Mesenchymal stem cell (in vitro differentiated cells and primary cell): Measurements from ENCODE around the gene PARVB.

ENCODE experiments used
- DNase-seq: peaks from one replicate; pipeline ENCODE4 v3.0.0-alpha.2; 2013
- H2AFZ ChIP-seq: one replicate; pipeline ENCODE4 v1.6.1; 2013; ENCODE audit warnings: low read depth, mild to moderate bottlenecking, control low read depth, inconsistent platforms, low read length, moderate library complexity
- H2AK5ac ChIP-seq: 2 replicates; pipeline ENCODE4 v1.6.1; 2013; ENCODE audit warnings: low read length, moderate library complexity, mild to moderate bottlenecking, inconsistent platforms; ENCODE audit not compliant: severe bottlenecking
- H2BK120ac ChIP-seq: one replicate; pipeline ENCODE4 v1.6.1; 2013; ENCODE audit warnings: low read depth, mild to moderate bottlenecking, inconsistent platforms, low read length, moderate library complexity
- H2BK12ac ChIP-seq, 2 experiments: one replicate each; pipeline ENCODE4 v1.6.1; 2013; ENCODE audit warnings: inconsistent platforms in 2 of 2, low read length in 2 of 2, mild to moderate bottlenecking in 2 of 2, moderate library complexity in 2 of 2, control low read depth in 1 of 2
- H2BK15ac ChIP-seq: one replicate; pipeline ENCODE4 v1.6.1; 2013; ENCODE audit warnings: mild to moderate bottlenecking, low read depth, inconsistent platforms; ENCODE audit not compliant: poor library complexity, severe bottlenecking
- H2BK5ac ChIP-seq: 2 replicates; pipeline ENCODE4 v1.6.1; 2013; ENCODE audit warnings: low read depth, mild to moderate bottlenecking, low read length, control low read depth, inconsistent platforms; ENCODE audit not compliant: poor library complexity, severe bottlenecking
- H3K14ac ChIP-seq, 2 experiments: one replicate each; pipeline ENCODE4 v1.6.1; 2013; ENCODE audit warnings: inconsistent platforms in 2 of 2, low read length in 2 of 2, control low read depth in 1 of 2, mild to moderate bottlenecking in 1 of 2, moderate library complexity in 1 of 2
- H3K18ac ChIP-seq, 2 experiments: one replicate each; pipeline ENCODE4 v1.6.1; 2013; ENCODE audit warnings: inconsistent platforms in 2 of 2, low read length in 2 of 2, control low read depth in 1 of 2, low read depth in 1 of 2, mild to moderate bottlenecking in 1 of 2
- H3K23ac ChIP-seq, 2 experiments: one replicate each; pipeline ENCODE4 v1.6.1; 2013; ENCODE audit warnings: inconsistent platforms in 2 of 2, low read length in 2 of 2, mild to moderate bottlenecking in 2 of 2, moderate library complexity in 2 of 2, control low read depth in 1 of 2
- H3K27ac ChIP-seq: 2 replicates; pipeline ENCODE4 v1.5.1; 2013; ENCODE audit warnings: mild to moderate bottlenecking, moderate library complexity, low read length, control low read depth, inconsistent platforms; ENCODE audit not compliant: poor library complexity, severe bottlenecking
- H3K27me3 ChIP-seq, 2 experiments: 2 replicates each; pipeline versions ENCODE4 v1.6.1 to v1.7.0; 2013; ENCODE audit warnings: low read length in 2 of 2, mild to moderate bottlenecking in 2 of 2, moderate library complexity in 2 of 2, control low read depth in 1 of 2, inconsistent platforms in 1 of 2; ENCODE audit not compliant: control insufficient read depth in 1 of 2, insufficient read depth in 1 of 2
- H3K36me3 ChIP-seq, 2 experiments: 2 replicates each; pipeline versions ENCODE4 v1.6.1 to v1.7.0; 2013; ENCODE audit warnings: low read length in 2 of 2, control low read depth in 1 of 2, inconsistent platforms in 1 of 2, low read depth in 1 of 2, mild to moderate bottlenecking in 1 of 2; ENCODE audit not compliant: insufficient read depth in 2 of 2, control insufficient read depth in 1 of 2
- H3K4ac ChIP-seq, 2 experiments: one replicate each; pipeline ENCODE4 v1.6.1; 2013; ENCODE audit warnings: inconsistent platforms in 2 of 2, low read length in 2 of 2, mild to moderate bottlenecking in 2 of 2, moderate library complexity in 2 of 2, control low read depth in 1 of 2, low read depth in 1 of 2
- H3K4me1 ChIP-seq: 2 replicates; pipeline ENCODE4 v1.6.1; 2013; ENCODE audit warnings: low read depth, low read length, control low read depth; ENCODE audit not compliant: control insufficient read depth, insufficient read depth
- H3K4me2 ChIP-seq: 2 replicates; pipeline ENCODE4 v1.6.1; 2013; ENCODE audit warnings: low read length, mild to moderate bottlenecking, inconsistent platforms; ENCODE audit not compliant: poor library complexity, severe bottlenecking
- H3K4me3 ChIP-seq, 2 experiments: 2 replicates each; pipeline versions ENCODE4 v1.5.1 to v1.7.0; 2013; ENCODE audit warnings: low read length in 2 of 2, mild to moderate bottlenecking in 2 of 2, control low read depth in 1 of 2, low read depth in 1 of 2; ENCODE audit not compliant: insufficient read depth in 1 of 2
- H3K79me1 ChIP-seq: replicated peaks from 2 replicates; pipeline ENCODE4 v1.6.1; 2013; ENCODE audit warnings: mild to moderate bottlenecking, control low read depth, low read length, inconsistent platforms; ENCODE audit not compliant: poor library complexity, severe bottlenecking
- H3K9ac ChIP-seq: 2 replicates; pipeline ENCODE4 v1.7.0; 2013; ENCODE audit warnings: mild to moderate bottlenecking, low read length, moderate library complexity
- H3K9me3 ChIP-seq: 2 replicates; pipeline ENCODE4 v1.7.0; 2013; ENCODE audit warnings: mild to moderate bottlenecking, low read length; ENCODE audit not compliant: control insufficient read depth
- H4K8ac ChIP-seq: one replicate; pipeline ENCODE4 v1.6.1; 2013; ENCODE audit warnings: inconsistent platforms, mild to moderate bottlenecking, low read length, moderate library complexity
- H4K91ac ChIP-seq: one replicate; pipeline ENCODE4 v1.6.1; 2013; ENCODE audit warnings: mild to moderate bottlenecking, low read length, inconsistent platforms
- WGBS: methylation state at CpG from one replicate; pipeline ENCODE4 v1.1.7; 2013; ENCODE audit warnings: mixed read lengths; 5-methylcytosine and 5-hydroxymethylcytosine counted together

The PARVB gene

GRCh38 chr22:44076825-44077224 lies 52.7 kb downstream of the PARVB start:
- H4K91ac ChIP-seq = no peak overlapping the region
- H2AK5ac ChIP-seq = no peak overlapping the region
- no peaks in the 10 kb centered on the region for H3K9me3 ChIP-seq
- no peak overlapping the region for H3K4me2 ChIP-seq
- 95% methylated on average over 8 of the region's 8 CpGs for WGBS
- no peak overlapping the region for H2BK15ac ChIP-seq
- H3K4me3 ChIP-seq = no peak overlapping the region
- peaks cover 0 to 7% of the 10 kb centered on the region in 2 experiments for H3K27me3 ChIP-seq
- DNase-seq = no peak
- no peak overlapping the region for H3K18ac ChIP-seq
- no peaks in the 10 kb centered on the region for H3K79me1 ChIP-seq
- H3K4me1 ChIP-seq = peaks cover 3% of the 10 kb centered on the region
- H3K4ac ChIP-seq = no peak overlapping the region
- H2AFZ ChIP-seq = no peak overlapping the region
- H3K14ac ChIP-seq = no peak overlapping the region
- H4K8ac ChIP-seq = no peak overlapping the region
- no peak overlapping the region for H2BK120ac ChIP-seq
- no peak overlapping the region for H3K27ac ChIP-seq
- peaks cover 0 to 4% of the 10 kb centered on the region in 2 experiments for H3K36me3 ChIP-seq
- H3K23ac ChIP-seq = no peak overlapping the region
- no peak overlapping the region for H3K9ac ChIP-seq
- H2BK5ac ChIP-seq = no peak overlapping the region
- H2BK12ac ChIP-seq = no peak overlapping the region

- no peak overlapping the region for H3K4ac ChIP-seq
- no peak overlapping the region for H2BK120ac ChIP-seq
- H2BK15ac ChIP-seq = no peak overlapping the region
- H3K36me3 ChIP-seq = no peaks in the 10 kb centered on the region
- H3K4me1 ChIP-seq = peaks cover 2% of the 10 kb centered on the region
- no peak overlapping the region for H2BK12ac ChIP-seq
- no peak overlapping the region for H3K18ac ChIP-seq
- H4K8ac ChIP-seq = no peak overlapping the region
- no peak overlapping the region for H4K91ac ChIP-seq
- no peak overlapping the region for H3K9ac ChIP-seq
- H3K4me3 ChIP-seq = no peak overlapping the region
- no peak overlapping the region for H2BK5ac ChIP-seq
- no peak overlapping the region for H2AFZ ChIP-seq
- peak; percentile 68 for DNase-seq
- WGBS = 59% methylated on average over 26 of the region's 27 CpGs
- no peak overlapping the region for H3K27ac ChIP-seq
- no peak overlapping the region for H2AK5ac ChIP-seq
- no peak overlapping the region for H3K4me2 ChIP-seq
- peak overlapping the region in 1 of 2 experiments; percentile 14 for H3K14ac ChIP-seq
- no peaks in the 10 kb centered on the region for H3K9me3 ChIP-seq
- H3K23ac ChIP-seq = no peak overlapping the region
- H3K27me3 ChIP-seq = peaks cover 0 to 7% of the 10 kb centered on the region in 2 experiments
- no peaks in the 10 kb centered on the region for H3K79me1 ChIP-seq
These were observed 57.1 kb downstream of the PARVB start for GRCh38 chr22:44080936-44081861.

- no peak overlapping the region for H2AK5ac ChIP-seq
- no peaks in the 10 kb centered on the region for H3K9me3 ChIP-seq
These were observed 58.7 kb downstream of the PARVB start for GRCh38 chr22:44082801-44083200.

GRCh38 chr22:44084044-44084772 lies 60.1 kb downstream of the PARVB start:
- DNase-seq = no peak
- Histone ChIP-seq H3K4me1 (peaks cover 6% of the 10 kb centered on the region), H3K79me1 (no peaks in the 10 kb centered on the region), H3K4me2 (no peak overlapping the region), H3K23ac (no peak overlapping the region), H3K14ac (no peak overlapping the region), H3K27ac (no peak overlapping the region), H3K4me3 (no peak overlapping the region), H4K91ac (no peak overlapping the region), H3K4ac (no peak overlapping the region), H3K18ac (no peak overlapping the region), H3K9ac (no peak overlapping the region), H2AFZ (no peak overlapping the region), H2AK5ac (no peak overlapping the region), H3K9me3 (no peaks in the 10 kb centered on the region), H4K8ac (no peak overlapping the region), H3K27me3 (no peaks in the 10 kb centered on the region), H2BK12ac (no peak overlapping the region), H3K36me3 (no peaks in the 10 kb centered on the region), H2BK15ac (no peak overlapping the region), H2BK5ac (no peak overlapping the region), H2BK120ac (no peak overlapping the region)
- 96% methylated on average over 11 of the region's 11 CpGs for WGBS

More at GRCh38 chr22:44082801-44083200, 58.7 kb downstream of the PARVB start:
- WGBS = 91% methylated on average over 5 of the region's 9 CpGs
- Histone ChIP-seq H3K27ac (no peak overlapping the region), H3K79me1 (no peaks in the 10 kb centered on the region), H3K4me3 (no peak overlapping the region), H3K4me2 (no peak overlapping the region), H4K8ac (no peak overlapping the region), H3K4me1 (peaks cover 2% of the 10 kb centered on the region), H3K36me3 (no peaks in the 10 kb centered on the region), H4K91ac (no peak overlapping the region), H3K27me3 (peaks cover 0 to 7% of the 10 kb centered on the region in 2 experiments), H2AFZ (no peak overlapping the region), H2BK15ac (no peak overlapping the region), H3K18ac (no peak overlapping the region), H2BK120ac (no peak overlapping the region), H3K23ac (no peak overlapping the region), H3K9ac (no peak overlapping the region), H2BK12ac (no peak overlapping the region), H2BK5ac (no peak overlapping the region), H3K14ac (no peak overlapping the region), H3K4ac (no peak overlapping the region)
- DNase-seq = no peak
